ENCODE data around the gene ZXDB. TPM values are rescaled to one million over a fixed set of nuclear protein-coding genes. Genes with fewer than 3 reads are reported as not detected.

ZXDB gene
- total RNA-seq, 1 experiment from 2014 or later = 7.9 TPM

GRCh38 chrX:57643698-57644097 is 51.9 kb downstream of the ZXDB start:
- no peak for DNase-seq (ENCODE audit: low read depth)
- in situ Hi-C loops (cut with HindIII; ENCODE audit: low pct_unique_long_range_greater_than_20kb, low sequenced_read_pairs) = no loop called here

GRCh38 chrX:57647020-57647419 is 55.2 kb downstream of the ZXDB start:
- no peak for DNase-seq (ENCODE audit: low read depth)
- in situ Hi-C loops (cut with HindIII; ENCODE audit: low pct_unique_long_range_greater_than_20kb, low sequenced_read_pairs) = no loop called here

Other genes starting within 250 kb of the ZXDB start
- gene NLRP2B, start 88.2 kb downstream of the ZXDB start, total RNA-seq (2014; rRNA removed; shearing (Covaris generic); ENCODE audit: low replicate concordance) = not detected in 2 replicates

All from Caki2 (cell line).